ENCODE data around the gene CAPRIN2.

Gene CAPRIN2

DNA sequence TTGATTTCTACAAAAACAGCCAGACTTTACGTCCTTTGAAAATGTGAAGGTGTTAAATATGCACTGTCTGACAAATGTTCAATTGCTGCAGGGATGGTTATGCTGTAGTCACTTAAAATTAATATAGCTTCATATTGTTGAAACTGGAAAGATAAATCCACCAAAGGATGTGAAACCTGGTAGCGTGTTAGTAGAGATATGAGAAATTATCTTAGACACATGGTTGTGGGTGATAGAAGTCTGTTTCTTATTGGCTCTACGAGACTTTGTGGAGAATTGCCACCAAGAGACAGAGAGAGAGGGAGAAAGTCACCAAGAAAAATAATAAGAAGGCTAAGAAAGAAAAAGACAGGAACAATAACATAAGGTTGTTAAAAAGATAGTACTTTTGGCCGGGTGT, 2.6 kb upstream of the CAPRIN2 start:
- DNase-seq: no peak

DNA sequence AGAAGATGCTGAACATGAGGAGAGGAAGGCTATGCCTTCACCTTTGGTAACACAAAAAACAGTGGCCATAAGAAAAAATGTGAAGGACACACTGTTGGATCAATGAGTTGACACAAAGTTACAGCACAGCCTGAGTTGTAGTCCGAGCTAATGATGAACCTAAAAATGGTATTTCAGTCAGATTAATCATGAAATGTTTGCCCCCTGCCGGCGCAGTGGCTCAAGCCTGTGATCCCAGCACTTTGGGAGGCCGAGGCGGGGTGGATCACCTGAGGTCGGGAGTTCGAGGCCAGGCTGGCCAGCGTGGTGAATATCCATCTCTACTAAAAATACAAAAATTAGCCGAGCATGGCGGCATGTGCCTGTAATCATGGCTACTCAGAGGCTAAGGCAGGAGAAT, 1.3 kb upstream of the CAPRIN2 start:
- DNase-seq: no peak

- no peak for DNase-seq
Observed at GRCh38 chr12:30755395-30755762, 628 bp upstream of the CAPRIN2 start.

- no peak for DNase-seq
Observed at GRCh38 chr12:30754383-30754749, 385 bp downstream of the CAPRIN2 start.

GRCh38 chr12:30753751-30754382, 884 bp downstream of the CAPRIN2 start:
- no peak for DNase-seq

DNA sequence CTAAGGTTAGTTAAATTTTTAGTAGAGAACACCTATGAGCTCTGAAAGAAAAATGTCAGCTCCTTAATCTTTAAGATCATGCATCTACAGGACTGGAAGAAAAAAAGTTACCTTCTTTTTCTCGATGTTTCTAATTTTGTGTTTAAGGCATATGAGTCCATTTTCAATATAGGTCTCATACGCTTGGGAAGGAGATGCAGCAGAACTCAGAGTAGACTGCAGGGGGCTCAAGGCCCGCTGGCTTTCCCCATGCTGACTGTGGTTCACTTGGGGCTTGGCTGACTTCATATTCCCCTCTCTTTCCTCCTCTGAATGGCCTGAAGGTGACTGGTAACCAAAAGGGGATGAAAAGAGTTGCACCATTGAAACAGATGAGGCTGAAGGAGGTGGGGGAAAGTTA, 1.5 kb downstream of the CAPRIN2 start:
- no peak for DNase-seq

DNA sequence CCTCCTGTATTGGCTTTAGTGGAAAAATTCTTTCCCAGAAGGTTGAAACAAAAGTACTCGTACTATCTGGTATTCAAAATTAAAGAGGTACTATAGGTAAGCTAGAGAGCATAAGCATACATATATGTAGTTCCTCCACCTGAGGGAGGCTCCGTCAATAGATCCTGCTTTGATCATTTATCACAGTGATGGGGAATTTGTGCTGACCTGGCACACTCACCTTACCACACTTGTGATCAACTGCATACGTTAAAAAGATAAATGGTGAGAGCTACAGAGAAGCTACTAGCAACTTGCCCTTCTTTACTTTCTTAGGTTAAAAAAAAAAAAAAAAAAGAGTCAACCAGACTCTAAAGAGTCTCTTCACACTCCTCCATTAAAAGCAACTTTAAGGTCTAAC, 2.5 kb downstream of the CAPRIN2 start:
- DNase-seq: no peak

- no peak for DNase-seq
Observed at GRCh38 chr12:30748147-30748546, 6.6 kb downstream of the CAPRIN2 start.

GRCh38 chr12:30746190-30746589, 8.6 kb downstream of the CAPRIN2 start:
- DNase-seq: no peak

DNA sequence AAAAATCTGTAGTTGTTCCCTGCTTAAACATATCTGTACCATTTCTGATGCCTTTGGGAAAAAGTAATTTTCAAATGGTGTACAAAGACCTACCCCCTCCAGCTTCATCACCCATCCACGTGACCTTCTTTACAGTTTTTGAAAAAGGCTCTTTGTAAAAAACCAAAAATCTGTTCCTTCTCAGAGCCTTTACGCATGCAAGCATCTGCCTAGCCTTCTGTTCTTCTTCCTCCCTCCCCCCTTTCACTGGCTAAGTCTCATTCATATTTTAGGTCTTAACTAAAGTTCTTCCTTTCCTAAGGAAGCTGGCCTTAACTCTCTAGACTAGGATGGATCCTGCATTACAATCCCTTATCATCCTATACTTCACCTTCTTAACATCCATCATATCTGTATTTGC, 10.4 kb downstream of the CAPRIN2 start:
- no peak for DNase-seq

DNA sequence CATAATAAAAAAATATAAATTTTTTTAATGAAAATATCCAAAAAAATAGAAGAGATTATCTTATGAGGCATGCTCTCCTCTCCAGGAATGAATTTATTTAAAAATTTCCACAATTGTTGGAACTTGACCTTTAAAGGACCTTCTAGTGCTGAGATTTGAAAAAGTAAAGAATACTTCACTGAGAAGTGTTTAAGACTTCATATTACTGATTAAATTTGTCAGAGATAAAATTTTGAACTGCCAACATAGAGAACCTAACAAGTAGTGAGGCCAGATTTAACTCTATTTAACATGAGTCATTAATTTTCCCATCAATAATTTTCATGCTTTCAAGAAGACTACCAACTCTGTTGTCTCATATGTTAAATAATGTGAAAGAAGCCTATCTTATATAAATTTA, 14.5 kb downstream of the CAPRIN2 start:
- no peak for DNase-seq

- no peak for DNase-seq
Observed at GRCh38 chr12:30739020-30739419, 15.7 kb downstream of the CAPRIN2 start.

DNA sequence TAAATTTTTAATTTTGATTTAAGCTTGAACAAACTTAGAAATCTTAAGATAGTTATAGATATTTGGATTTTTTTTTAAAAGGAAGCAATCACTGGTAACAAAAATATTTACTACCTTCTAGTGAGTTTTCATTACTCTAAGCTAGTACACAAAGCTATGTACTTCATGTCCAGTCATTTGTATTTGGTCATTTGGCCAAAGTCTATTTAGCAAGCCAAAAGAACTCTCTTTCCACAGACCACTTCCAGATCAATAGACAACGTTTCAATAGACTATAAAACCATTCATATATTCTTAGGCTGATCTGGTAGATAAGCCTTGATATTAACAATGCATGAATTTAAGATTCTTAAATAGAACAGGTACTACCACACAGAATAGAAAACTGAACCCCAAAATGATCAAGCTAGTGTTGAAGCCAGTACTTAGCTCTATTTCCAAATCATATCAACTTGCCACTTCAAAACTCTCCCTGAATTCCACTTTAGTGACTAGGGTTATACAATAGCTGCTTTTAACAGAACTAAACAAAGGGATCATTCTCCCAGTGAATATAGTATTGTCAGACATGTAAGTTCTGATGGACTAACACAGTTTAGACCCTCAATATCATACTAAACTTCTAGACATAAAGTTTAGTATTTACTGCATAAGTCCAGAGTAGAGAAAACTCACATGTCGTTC, 21.7 kb downstream of the CAPRIN2 start:
- DNase-seq: no peak

DNA sequence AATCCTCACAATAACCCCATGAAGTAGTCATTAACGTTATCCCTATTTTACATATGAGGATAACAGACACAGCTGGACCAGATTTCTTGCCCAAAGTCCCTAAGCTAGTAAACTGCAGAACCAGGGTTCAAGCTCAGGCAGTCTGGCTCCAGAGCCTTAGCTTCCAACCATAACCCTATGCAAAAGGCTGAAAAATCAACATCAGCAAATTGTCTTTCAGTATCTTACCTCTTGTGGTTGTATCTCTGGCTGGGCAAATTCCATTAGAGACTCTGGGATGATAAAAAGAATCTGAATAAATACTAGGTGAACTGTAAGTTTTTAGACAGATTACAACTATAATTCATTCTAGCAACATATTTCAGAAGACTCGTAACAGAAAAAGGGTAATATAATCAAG, 24.7 kb downstream of the CAPRIN2 start:
- no peak for DNase-seq

DNA sequence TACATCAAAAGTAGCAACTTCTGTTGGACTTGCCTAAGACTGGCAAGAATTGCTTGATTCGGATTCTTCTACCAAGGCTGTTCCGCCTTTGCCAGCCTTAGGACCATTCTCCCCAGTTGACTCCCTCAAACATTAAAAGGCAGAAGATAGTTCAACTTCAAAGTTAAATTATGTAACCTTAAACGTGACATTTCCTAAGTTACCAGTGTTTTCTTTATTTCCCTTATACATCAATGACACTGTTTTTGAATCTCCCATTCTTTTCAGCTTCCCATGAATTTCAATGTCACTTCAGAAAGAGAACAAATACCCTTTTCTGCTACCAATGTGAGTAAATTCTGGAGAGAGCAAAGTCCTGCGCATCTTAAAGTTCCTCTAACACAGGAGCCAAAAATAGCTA, 25.2 kb downstream of the CAPRIN2 start:
- DNase-seq: no peak

- DNase-seq: no peak
Observed at GRCh38 chr12:30726647-30727046, 28.1 kb downstream of the CAPRIN2 start.

GRCh38 chr12:30725739-30726138, 29.0 kb downstream of the CAPRIN2 start:
- no peak for DNase-seq

- no peak for DNase-seq
Observed at GRCh38 chr12:30719060-30719459, 35.7 kb downstream of the CAPRIN2 start.

DNA sequence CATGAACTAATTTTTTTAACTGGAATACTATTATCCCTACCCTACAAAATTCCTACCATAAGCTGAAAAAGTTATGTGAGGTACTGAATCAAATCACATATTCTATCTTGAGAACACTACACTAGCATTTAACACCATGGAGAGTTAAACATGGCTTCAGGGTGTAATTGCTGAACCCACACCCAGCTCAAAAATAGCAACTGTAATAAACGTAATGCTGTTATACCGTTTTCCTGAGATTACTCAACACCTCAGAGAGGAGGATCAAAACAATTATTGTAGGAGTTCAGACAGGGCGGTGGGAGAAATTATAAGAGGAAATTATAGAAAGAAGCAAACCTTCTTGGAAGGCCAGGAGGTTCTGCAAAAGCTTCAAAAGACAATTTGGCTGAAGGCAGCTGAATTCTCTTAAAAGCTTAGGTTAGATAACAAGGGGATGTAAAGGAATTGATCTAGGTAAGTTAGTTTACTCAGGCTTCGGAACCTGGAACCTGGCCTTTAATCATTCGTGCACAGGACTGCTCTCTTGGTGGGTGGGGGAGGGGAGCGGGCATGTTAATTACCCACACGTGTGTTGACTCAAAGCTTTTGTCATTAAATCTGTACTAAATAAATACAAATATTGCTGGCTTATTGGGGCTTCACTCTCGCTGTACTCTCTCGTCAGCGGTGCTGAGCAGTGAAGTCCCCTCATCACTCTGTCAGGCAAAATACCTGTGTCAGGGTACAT, 47.0 kb downstream of the CAPRIN2 start:
- DNase-seq: no peak

DNA sequence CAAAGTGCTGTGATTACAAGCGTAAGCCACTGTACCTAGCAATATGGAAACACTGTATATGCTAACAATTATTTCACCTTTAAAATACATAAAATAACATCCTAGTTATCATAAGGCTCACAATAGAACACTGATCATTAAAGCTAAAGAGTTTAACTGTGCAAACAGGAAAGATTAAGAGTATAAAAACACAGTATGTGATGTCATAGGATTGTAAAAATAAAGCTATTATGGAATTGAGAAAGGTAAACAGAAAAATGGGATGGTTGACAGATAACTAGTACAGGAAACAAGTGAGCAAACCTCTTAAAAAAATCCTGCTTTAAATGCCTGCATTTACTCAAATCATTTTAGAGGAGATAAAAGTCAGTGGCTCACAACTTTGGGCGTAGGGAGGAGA, 48.3 kb downstream of the CAPRIN2 start:
- DNase-seq: no peak

GRCh38 chr12:30701056-30701455, 53.7 kb downstream of the CAPRIN2 start:
- DNase-seq: no peak

- DNase-seq: no peak
Observed at GRCh38 chr12:30700216-30700900, 54.4 kb downstream of the CAPRIN2 start.

DNA sequence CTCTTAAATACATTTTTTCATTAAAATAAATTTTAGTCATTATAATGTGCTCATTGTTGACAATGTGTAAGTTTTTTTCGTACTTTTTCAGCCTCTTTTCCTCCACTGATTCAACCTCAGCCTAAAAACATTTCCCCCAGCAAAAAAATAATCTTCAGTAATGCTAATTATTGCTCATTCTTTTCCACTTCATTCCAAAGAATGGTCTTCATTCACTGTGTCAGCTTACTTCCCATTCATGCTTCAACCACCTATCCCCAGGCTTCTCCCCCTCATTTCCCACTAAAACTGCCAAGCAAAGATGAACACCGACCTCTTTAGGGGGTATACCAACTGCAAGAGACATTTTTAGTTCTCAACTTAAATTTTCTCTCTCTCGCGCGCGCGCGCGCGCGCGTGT, 56.4 kb downstream of the CAPRIN2 start:
- no peak for DNase-seq

DNA sequence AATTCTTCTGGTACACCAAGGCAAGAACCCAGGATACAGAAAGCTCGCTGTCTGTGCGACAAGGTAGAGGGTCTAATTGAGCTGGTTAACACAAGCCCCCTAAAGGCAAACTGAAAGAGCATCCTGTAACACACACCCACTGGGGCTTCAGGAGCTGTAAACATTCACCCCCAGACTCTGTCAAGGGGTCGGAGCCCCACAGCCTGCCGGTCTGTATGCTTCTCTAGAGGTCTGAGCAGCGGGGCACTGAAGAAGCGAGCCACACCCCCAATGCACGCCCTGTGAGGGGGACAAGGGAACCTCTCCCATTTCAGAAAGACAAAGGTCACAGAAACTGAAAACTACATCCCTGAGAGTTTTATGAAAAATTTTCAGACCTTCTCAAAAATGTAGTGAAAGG, 57.8 kb downstream of the CAPRIN2 start:
- no peak for DNase-seq

Data from NCI-H187 treated with DMSO at 0.1 percent for 48 hours (cell line).